Heart left ventricle (tissue), 16 donors: Measurements from ENCODE around the gene RNF6. TPM values are rescaled to one million over a fixed set of nuclear protein-coding genes. Genes with fewer than 3 reads are reported as not detected.

Experiments
- ATAC-seq, 4 donors: fragments of 200-7000 bp; cut with Tn5 transposase; one replicate each; pipeline ENCODE4 v1.9.1; 2020 to 2022; ENCODE audit warnings: moderate library complexity in 4 of 4, mild to moderate bottlenecking in 3 of 4, moderate number of reproducible peaks in 1 of 4
- DNase-seq, 5 donors: peaks; one replicate each; pipeline ENCODE4 v3.0.0-alpha.2; 2020
- H3K27ac ChIP-seq, 12 donors: fragments of 200-600 bp; sonication (generic) in 4 of 12; one replicate each; pipeline versions ENCODE4 v1.5.0 to v1.8.0; 2016 to 2022; ENCODE audit warnings: mild to moderate bottlenecking in 2 of 12
- H3K27me3 ChIP-seq, 9 donors: fragments of 200-600 bp; sonication (generic) in 2 of 9; one replicate each; pipeline versions ENCODE4 v1.5.1 to v1.8.0; 2016 to 2022; ENCODE audit warnings: mild to moderate bottlenecking in 3 of 9
- H3K36me3 ChIP-seq, 9 donors: fragments of 200-600 bp; sonication (generic) in 2 of 9; one replicate each; pipeline versions ENCODE4 v1.5.0 to v1.8.0; 2018 to 2022; ENCODE audit warnings: mild to moderate bottlenecking in 2 of 9
- H3K4me1 ChIP-seq, 12 donors: fragments of 200-600 bp; sonication (generic) in 4 of 12; one replicate each; pipeline versions ENCODE4 v1.5.0 to v1.8.0; 2016 to 2022; ENCODE audit warnings: mild to moderate bottlenecking in 3 of 12
- H3K4me3 ChIP-seq, 12 donors: fragments of 200-600 bp; sonication (generic) in 4 of 12; one replicate each; pipeline versions ENCODE4 v1.5.0 to v1.8.0; 2017 to 2022; ENCODE audit warnings: mild to moderate bottlenecking in 9 of 12, moderate library complexity in 4 of 12
- H3K9me3 ChIP-seq, 12 donors: fragments of 200-600 bp; sonication (generic) in 4 of 12; one replicate each; pipeline versions ENCODE4 v1.5.0 to v1.8.0; 2016 to 2022; ENCODE audit warnings: mild to moderate bottlenecking in 1 of 12
- POLR2A ChIP-seq, 2 donors: fragments of 450-650 bp; IDR thresholded peaks; one replicate each; pipeline ENCODE4 v1.6.1; 2017; ENCODE audit warnings: antibody characterized with exemption in 2 of 2, mild to moderate bottlenecking in 2 of 2, moderate library complexity in 2 of 2
- whole genome bisulfite sequencing, 4 donors: extraction: QIAGEN DNeasy Blood & Tissue Kit in 2 of 4; methylation state at CpG; one replicate each; pipeline versions ENCODE4 v1.1.5 to v1.1.7; 2013 to 2018; 5-methylcytosine and 5-hydroxymethylcytosine counted together
- intact Hi-C, 10 donors: fragments of 100-400 bp; cut with DNase I; formaldehyde crosslinking; loops; one replicate each; pipeline versions ENCODE4 v1.11.1 to v1.14.2; 2022
- polyA plus RNA-seq, 2 donors: library from polyadenylated mRNA; stranded (reverse); fragments of 200-250 nt; gene quantifications; one replicate each; pipeline ENCODE4 v1.2.3, GENCODE V29; 2013
- total RNA-seq, 9 donors: library from RNA; depleted of rRNA in 2 of 9; stranded (reverse); fragments of >200 nt in 2 of 9; fragmentation: NEBNext Ultra II Directional in 3 of 9; extraction: Animal tissue kit (Norgen Biotek cat#: 25700) in 3 of 9; gene quantifications; one replicate each; pipeline versions ENCODE4 v1.1.0 to v1.2.4, GENCODE V29; 2016 to 2023
- TF ChIP-seq, protein P1 (sequence below), 12 donors: fragments of 200-600 bp; sonication (generic) in 4 of 12; IDR thresholded peaks; one replicate each; pipeline versions ENCODE4 v1.5.0 to v1.8.0; 2018 to 2022; ENCODE audit warnings: antibody characterized with exemption in 12 of 12, mild to moderate bottlenecking in 5 of 12
- donor health status: ischemic (EF 13 %, LVEDD 7.1; RV severe dilation, severe dysfunction).
- donor health status: healthy with polysubstance abuse.
- donor health status: DM: no; HTN: yes; CAD: no.
- donor health status: DM: no; HTN: no; CAD: no.
- donor health status: ischemic (EF 25% LVEDD 6.9; RV normal size, moderate dysfunction).
- donor health status: ischemic (EF 25% LVEDD 5.7; RV mildly dilated, moderate dysfunction).
- donor health status: healthy.
- donor health status: DM: yes; HTN: yes; CAD: no.
- donor health status: ischemic (EF 35%, LVEDD 5.7; RV mildly dilated, moderate dysfunction).
- donor health status: nonischemic (EF 11% LVEDD 7.7; RV severe dilation, severe dysfunction).
- donor health status: DM: yes; HTN: yes; CAD: no.
- donor health status: PGD.
- donor health status: ischemic (EF 29% LVEDD 5.4; RV normal size, mild dysfunction).
- donor health status: nonischemic (EF 23%, LVEDD 6.1; RV moderate dilation, normal function).

RNF6 gene
- total and polyA plus RNA-seq, 11 donors, result 8.6 to 38.2 (median 23.8) TPM

DNA sequence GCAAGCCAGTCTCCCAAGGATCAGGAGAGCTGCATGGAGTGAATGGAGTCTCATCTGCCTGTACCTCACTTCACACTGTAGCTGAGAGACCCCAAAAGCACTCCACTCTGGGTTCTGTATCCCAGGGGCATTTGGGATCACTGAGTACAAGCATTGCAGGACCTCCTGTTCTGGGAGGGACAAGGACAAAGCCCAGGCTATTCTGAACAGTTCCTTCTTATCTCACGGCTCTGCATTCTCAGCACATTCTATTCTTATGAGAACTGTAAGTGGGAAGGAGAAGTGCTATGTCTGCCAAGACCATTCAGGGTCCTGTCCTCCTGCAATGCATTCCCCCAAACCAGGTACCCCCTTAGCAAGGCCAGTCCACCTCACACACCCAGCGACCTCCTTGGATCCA, 42.8 kb downstream of the RNF6 start:
- TF ChIP-seq, protein P1, sequence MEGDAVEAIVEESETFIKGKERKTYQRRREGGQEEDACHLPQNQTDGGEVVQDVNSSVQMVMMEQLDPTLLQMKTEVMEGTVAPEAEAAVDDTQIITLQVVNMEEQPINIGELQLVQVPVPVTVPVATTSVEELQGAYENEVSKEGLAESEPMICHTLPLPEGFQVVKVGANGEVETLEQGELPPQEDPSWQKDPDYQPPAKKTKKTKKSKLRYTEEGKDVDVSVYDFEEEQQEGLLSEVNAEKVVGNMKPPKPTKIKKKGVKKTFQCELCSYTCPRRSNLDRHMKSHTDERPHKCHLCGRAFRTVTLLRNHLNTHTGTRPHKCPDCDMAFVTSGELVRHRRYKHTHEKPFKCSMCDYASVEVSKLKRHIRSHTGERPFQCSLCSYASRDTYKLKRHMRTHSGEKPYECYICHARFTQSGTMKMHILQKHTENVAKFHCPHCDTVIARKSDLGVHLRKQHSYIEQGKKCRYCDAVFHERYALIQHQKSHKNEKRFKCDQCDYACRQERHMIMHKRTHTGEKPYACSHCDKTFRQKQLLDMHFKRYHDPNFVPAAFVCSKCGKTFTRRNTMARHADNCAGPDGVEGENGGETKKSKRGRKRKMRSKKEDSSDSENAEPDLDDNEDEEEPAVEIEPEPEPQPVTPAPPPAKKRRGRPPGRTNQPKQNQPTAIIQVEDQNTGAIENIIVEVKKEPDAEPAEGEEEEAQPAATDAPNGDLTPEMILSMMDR (IDR thresholded peaks at IDR 0.05), result no peak
- TF ChIP-seq POLR2A (IDR thresholded peaks at IDR 0.05), result no peak
- Histone ChIP-seq H3K4me3 (no peak overlapping the region), H3K36me3 (no peaks in the 10 kb centered on the region), H3K9me3 (no peaks in the 10 kb centered on the region), H3K4me1 (peaks cover 0 to 14% (median 0%) of the 10 kb centered on the region in 12 donors), H3K27me3 (no peaks in the 10 kb centered on the region), H3K27ac (peak overlapping the region in 2 of 12 donors; percentile 2 to 5)
- intact Hi-C loops, result no loop called here
- WGBS, 4 donors, result 38 to 45% (median 42%) methylated on average over 2 of the region's 2 CpGs
- no peak for DNase-seq
- peak; percentile 70 to 85 (median 77) for ATAC-seq

DNA sequence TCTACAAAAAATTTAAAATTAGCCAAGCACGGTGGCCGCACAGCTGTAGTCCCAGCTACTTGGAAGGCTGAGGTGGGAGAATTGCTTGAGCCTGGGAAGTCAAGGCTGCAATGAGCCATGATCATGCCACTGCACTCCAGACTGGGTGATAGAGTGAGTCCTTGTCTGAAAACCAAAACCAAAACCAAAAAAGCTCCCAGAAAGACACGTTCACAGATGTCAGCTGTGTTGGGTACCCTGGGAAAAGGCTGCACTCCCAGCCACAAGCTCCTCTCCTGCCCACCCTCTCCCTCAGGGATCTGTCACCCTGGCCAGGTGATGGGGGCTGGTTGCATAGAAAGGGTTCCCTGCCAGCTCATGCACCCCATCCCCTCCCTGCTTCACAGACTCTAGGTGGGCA, 53.3 kb downstream of the RNF6 start:
- TF ChIP-seq POLR2A (IDR thresholded peaks at IDR 0.05), result no peak
- TF ChIP-seq, protein P1 (IDR thresholded peaks at IDR 0.05), result no peak
- Histone ChIP-seq H3K9me3 (no peaks in the 10 kb centered on the region), H3K27me3 (no peaks in the 10 kb centered on the region), H3K27ac (no peak overlapping the region), H3K4me1 (no peaks in the 10 kb centered on the region), H3K4me3 (no peak overlapping the region), H3K36me3 (no peaks in the 10 kb centered on the region)
- 77 to 94% (median 82%) methylated on average over 3 of the region's 3 CpGs for WGBS, 4 donors
- DNase-seq, result no peak
- no peak for ATAC-seq
- intact Hi-C loops, result no loop called here

DNA sequence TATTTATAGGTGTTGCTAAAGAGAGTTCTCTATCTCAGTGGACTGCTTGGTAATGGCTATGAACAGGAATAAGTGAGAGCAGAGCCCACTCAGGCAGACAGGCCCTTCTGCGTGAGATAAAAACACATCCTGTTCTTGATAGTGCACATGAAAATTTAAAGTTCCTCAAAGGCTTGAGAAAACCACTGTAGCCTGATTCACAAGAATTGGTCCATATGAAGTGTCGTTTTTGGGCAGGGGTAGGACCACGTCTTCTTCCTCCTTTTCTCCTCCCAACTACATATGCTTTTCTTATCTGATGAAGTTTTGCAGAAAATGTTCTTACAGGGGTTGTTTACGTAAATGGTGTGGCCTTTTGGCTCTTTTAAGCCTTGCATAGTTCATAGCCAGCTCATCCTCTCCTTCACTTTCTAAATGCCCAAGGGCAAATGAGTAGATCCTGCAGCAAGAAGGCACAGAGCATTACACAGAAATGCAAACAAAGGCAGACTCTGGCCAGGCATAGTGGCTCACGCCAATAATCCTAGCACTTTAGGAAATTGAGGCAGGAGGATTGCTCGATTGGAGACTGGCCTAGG, 53.8 kb downstream of the RNF6 start:
- H3K36me3 ChIP-seq, result no peaks in the 10 kb centered on the region
- WGBS, 4 donors, result 68 to 82% (median 76%) methylated on average over 6 of the region's 6 CpGs
- no peaks in the 10 kb centered on the region for H3K9me3 ChIP-seq
- intact Hi-C loops, result no loop called here
- H3K4me1 ChIP-seq, result no peaks in the 10 kb centered on the region
- no peaks in the 10 kb centered on the region for H3K27me3 ChIP-seq
- H3K4me3 ChIP-seq, result no peak overlapping the region
- DNase-seq (no peak), ATAC-seq (no peak)
- TF ChIP-seq, protein P1 (IDR thresholded peaks at IDR 0.05), result no peak
- TF ChIP-seq POLR2A (IDR thresholded peaks at IDR 0.05), result no peak
- no peak overlapping the region for H3K27ac ChIP-seq

- Histone ChIP-seq H3K9me3 (no peaks in the 10 kb centered on the region), H3K27ac (no peak overlapping the region), H3K4me1 (no peaks in the 10 kb centered on the region), H3K27me3 (no peaks in the 10 kb centered on the region), H3K36me3 (no peaks in the 10 kb centered on the region), H3K4me3 (no peak overlapping the region)
- no peak for ATAC-seq
- 85 to 92% (median 89%) methylated on average over 3 of the region's 3 CpGs for WGBS, 4 donors
- no peak for DNase-seq
- intact Hi-C loops, result no loop called here
- no peak for TF ChIP-seq POLR2A (IDR thresholded peaks at IDR 0.05)
- TF ChIP-seq, protein P1 (IDR thresholded peaks at IDR 0.05), result no peak
These were observed 58.3 kb downstream of the RNF6 start for GRCh38 chr13:26163812-26164211.

Other genes starting within 250 kb of the RNF6 start
- under 1 TPM in 8 of 9 donors, not detected in 1; 0.09 to 0.72 (median 0.12) TPM for gene SHISA2, start 170.3 kb downstream of the RNF6 start, total RNA-seq
- under 1 TPM; 0.08 to 0.11 TPM for gene SHISA2, start 170.3 kb downstream of the RNF6 start, polyA plus RNA-seq
- gene CDK8, start 31.8 kb upstream of the RNF6 start, total RNA-seq, result 10 to 100 TPM in 4 of 9 donors, 1 to 10 TPM in 5; 8.4 to 11.6 (median 9.9) TPM
- gene CDK8, start 31.8 kb upstream of the RNF6 start, polyA plus RNA-seq, result 10 to 100 TPM in 1 of 2 donors, 1 to 10 TPM in 1; 5.3 to 12.4 TPM